C4-2B (cell line): Measurements from ENCODE around the gene HIP1R.
"Not testable (repeated sequence)": the region's sequence is repeated elsewhere in the genome, so short reads cannot be mapped to it uniquely, and the experiment has no call there.

ENCODE experiments used
- H3K27ac ChIP-seq: fragments of 450-650 bp; 2 replicates; pipeline ENCODE4 v1.5.1; 2017
- CTCF ChIP-seq: fragments of 450-650 bp; conservative IDR thresholded peaks from 2 replicates; pipeline ENCODE4 v1.5.1; 2017; ENCODE audit warnings: mild to moderate bottlenecking
- ZFX ChIP-seq: fragments of 450-650 bp; IDR thresholded peaks from 2 replicates; pipeline ENCODE4 v1.6.1; 2017

The HIP1R gene

DNA sequence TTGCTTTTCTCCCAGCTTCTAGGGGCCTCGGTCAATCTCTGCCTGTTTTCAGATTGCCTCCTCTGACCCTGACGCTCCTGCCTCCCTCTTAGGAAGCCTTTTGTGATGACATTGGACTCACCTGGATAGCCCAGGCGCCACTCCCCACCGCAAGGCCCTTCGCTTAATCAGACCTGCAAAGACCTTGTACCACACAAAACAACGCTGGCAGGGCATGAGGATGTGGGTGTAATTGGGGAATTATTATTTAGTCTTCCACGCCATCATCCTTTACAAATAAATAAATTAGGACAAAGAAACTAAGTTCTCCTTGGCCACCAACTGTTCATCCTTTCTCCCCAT, 68.4 kb downstream of the HIP1R start:
- TF ChIP-seq CTCF (no peak), ZFX (no peak)

DNA sequence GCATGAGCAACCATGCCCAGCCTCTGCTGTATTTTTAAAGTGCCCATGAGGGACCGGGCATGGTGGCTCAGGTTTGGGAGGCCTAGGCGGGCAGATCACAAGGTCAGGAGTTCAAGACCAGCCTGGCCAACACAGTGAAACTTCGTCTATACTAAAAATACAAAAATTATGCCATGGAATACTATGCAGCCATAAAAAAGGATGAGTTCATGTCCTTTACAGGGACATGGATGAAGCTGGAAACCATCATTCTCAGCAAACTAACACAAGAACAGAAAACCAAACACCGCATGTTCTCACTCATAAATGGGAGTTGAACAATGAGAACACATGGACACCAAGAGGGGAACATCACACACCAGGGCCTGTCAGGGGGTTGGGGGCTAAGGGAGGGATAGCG, 70.0 kb downstream of the HIP1R start:
- not testable (repeated sequence) for H3K27ac ChIP-seq

More for the DNA sequence above, 68.4 kb downstream of the HIP1R start:
- H3K27ac ChIP-seq: no peak overlapping the region

DNA sequence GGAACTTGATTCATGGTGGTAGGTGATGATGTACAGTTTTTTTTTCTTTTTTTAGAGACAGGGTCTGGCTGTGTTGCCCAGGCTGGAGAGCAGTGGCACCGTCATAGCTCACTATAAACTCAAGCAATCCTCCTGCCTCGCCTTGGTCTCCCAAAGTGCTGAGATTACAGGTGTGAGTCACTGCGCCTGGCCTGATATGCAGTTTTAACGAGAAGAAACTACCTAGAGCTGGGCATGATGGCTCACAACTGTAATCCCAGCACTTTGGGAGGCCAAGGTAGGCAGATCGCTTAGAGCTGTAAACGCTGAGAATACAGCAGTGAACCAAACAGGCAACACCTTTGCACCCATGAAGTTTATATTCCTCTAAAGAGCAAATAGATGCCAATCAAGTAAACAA, 73.7 kb downstream of the HIP1R start:
- no peak overlapping the region for H3K27ac ChIP-seq
- TF ChIP-seq ZFX (no peak), CTCF (no peak)

- TF ChIP-seq CTCF (no peak), ZFX (no peak)
- H3K27ac ChIP-seq: no peak overlapping the region
These were observed 74.4 kb downstream of the HIP1R start for GRCh38 chr12:122909442-122910288.
